OCI-LY7 (cell line): ENCODE data around the gene DNM3.

Experiments
- CTCF ChIP-seq: fragments of 200-600 bp; sonication (generic); conservative IDR thresholded peaks from 2 replicates; pipeline ENCODE4 v1.5.1; 2014; ENCODE audit warnings: mild to moderate bottlenecking, antibody characterized with exemption, low read length, moderate library complexity, mixed read lengths
- EZH2phosphoT487 ChIP-seq: fragments of 200-600 bp; sonication (generic); IDR thresholded peaks from 2 replicates; pipeline ENCODE4 v1.6.1; 2018; ENCODE audit warnings: low read depth, borderline replicate concordance, mild to moderate bottlenecking, mixed run types, antibody characterized with exemption, low read length, moderate library complexity, mixed read lengths

GRCh38 chr1:172184506-172185191 is 343.4 kb downstream of the DNM3 start:
- TF ChIP-seq EZH2phosphoT487 = no peak
- TF ChIP-seq CTCF = no peak
